NOMO-1 treated with dmso at 0.1 percent for 144 hours (cell line): ENCODE data around the gene PPP2R2B.
"Not testable (repeated sequence)": the region's sequence is repeated elsewhere in the genome, so short reads cannot be mapped to it uniquely, and the experiment has no call there.

Experiments
- DNase-seq: peaks from one replicate; lab custom pipeline; 2025; ENCODE audit not compliant: unreplicated experiment; lab: John Stamatoyannopoulos, UW

The PPP2R2B gene

DNA sequence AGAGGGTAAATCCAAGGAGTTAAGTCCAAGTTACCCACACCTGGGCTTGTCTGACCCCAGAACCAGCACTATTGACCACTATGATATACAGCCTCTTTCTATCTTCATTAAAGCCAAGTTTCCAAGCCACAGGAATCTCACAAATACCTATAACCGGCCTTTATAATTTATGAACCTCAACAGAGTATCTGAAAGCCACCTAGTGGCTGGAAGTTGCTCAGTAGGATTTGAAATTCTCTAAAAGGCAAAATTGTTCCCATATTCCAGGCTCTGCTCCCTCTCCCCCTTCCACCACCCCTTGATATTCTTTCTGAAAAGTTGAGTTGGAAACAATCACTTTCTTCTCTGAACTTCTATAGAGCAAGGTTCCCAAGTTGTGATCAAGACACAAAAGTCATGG is 256.2 kb downstream of the PPP2R2B start:
- DNase-seq, result no peak

DNA sequence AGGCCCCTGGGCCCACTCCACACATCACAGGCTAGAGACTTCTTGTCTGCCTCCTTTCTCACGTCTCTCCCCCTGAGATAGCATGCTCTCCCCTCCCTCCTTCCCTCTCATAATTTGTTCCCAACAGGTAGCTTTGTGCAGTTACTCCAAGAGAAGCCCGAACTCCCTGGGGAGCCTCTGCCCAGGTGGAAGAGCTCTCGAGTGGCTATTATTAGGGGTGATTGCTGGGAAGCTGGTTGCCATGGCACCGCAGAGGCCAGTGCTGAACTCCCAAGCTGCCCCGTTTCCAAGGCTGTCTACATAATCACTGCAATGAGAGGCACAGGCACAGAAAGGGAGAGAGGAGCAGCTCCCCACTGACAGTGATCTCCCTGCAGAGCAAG is 257.9 kb downstream of the PPP2R2B start:
- DNase-seq, result no peak

DNA sequence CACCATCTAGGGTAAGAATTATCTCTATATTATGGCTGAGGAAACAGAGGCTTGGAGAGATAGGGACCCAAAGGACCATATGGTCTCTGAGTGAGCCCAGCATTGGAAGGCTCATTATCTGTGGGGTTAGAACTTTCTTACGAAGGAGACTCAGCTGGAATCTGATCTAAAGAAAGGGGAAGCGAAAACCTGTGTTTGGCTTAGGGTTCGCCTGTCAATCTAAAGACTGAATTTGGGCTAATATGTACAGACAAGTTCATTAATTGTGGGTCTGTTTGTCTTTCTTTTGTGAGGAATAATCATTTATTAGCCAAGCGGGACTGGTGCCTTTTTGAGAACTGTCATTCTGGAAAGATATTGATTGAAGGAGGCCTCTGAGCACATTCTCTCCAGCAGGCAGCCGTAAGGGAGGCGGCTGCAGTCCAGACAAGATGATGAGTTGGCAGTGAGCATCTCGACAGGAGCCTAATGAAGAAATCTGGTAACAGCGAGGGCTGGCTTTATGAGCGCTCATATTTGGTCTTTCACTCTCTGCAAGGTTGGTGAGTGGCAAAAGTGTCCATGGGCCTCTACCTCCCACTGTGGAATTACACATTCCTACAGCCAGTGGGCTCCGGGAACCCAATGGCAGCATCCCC is 258.4 kb downstream of the PPP2R2B start:
- DNase-seq, result no peak

DNA sequence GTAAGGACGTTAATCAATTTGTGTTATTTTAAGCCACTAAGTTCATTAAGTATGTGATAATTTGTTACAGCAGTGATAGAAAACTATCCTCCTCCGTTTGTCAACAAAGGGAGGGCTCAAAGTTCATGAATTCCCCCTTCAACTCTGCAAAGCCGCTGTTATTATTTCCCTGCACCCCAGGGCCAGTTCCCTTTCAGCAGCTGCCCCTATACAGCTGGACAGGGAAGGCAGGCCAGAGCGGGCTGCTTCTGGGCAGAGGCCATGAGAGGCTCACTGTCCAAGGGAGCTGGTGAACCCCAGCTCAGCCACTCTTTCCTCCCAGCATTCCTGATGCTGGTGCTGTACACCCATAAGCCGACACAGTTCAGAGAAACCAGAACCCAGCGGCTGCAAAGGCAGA is 260.1 kb downstream of the PPP2R2B start:
- no peak for DNase-seq

DNA sequence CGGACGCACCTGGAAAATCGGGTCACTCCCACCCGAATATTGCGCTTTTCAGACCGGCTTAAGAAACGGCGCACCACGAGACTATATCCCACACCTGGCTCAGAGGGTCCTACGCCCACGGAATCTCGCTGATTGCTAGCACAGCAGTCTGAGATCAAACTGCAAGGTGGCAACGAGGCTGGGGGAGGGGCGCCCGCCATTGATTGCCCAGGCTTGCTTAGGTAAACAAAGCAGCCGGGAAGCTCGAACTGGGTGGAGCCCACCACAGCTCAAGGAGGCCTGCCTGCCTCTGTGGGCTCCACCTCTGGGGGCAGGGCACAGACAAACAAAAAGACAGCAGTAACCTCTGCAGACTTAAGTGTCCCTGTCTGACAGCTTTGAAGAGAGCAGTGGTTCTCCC is 268.8 kb downstream of the PPP2R2B start:
- not testable (repeated sequence) for DNase-seq

GRCh38 chr5:146607659-146608332 is 270.8 kb downstream of the PPP2R2B start:
- DNase-seq, result no peak

- DNase-seq, result no peak
Measured at GRCh38 chr5:146606893-146607292, 271.7 kb downstream of the PPP2R2B start.

DNA sequence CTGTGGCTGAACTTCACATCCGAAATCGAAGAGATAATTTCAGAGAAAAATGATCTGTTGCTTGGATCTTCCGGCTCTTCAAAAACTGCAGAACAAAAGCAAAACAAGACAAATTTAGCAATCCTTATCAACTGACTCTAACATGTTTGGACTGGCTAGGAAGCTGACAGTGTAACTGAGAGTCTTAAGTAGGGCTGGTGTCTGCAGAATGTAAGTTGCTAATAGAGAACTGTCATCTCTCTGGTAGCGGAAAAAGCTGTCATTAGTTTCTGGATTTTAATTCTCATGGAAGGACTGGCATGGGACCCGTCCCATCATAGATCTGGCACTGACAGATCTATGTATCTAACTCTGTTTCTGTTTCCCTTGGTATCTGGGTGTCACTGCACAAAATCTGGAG is 278.2 kb downstream of the PPP2R2B start:
- DNase-seq, result no peak

DNA sequence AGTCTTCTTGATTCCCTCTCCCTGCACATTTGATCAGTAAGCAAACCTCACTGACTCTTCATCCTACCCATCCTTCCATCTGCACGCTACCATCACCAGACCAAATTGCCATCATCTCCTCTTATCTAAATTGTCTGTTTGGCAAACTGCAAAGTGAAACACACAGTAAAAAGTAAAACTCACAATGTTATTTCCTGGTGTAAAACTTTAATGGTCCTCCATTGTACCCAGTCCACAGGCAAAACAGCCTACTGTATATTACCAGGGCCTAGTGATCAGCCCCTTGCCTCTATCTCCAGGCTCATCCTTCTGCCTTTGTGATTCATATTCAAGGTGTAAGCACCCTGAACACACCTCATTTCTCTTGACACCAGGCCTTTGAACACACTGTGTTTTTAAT is 279.3 kb downstream of the PPP2R2B start:
- no peak for DNase-seq

DNA sequence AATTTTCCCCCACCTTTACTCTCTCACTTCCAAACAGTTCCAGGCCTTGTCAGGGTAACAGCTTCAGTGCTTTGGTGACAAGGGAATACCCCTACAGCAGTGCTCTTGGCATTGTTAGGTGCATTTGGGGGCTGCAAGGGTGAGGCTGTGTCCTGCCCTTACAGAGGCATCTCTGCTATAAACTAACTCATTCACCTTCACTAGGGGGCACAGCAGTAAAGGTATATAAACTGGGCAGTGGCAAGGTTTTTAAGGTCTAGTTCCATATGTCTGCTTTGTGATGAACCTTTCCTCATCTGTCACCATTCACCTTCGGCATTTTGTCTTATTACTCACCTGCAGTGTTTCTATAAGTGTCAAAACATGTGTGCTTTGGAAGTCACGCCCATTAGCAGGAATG is 283.5 kb downstream of the PPP2R2B start:
- no peak for DNase-seq

- no peak for DNase-seq
Measured at GRCh38 chr5:146592352-146592751, 286.2 kb downstream of the PPP2R2B start.

DNA sequence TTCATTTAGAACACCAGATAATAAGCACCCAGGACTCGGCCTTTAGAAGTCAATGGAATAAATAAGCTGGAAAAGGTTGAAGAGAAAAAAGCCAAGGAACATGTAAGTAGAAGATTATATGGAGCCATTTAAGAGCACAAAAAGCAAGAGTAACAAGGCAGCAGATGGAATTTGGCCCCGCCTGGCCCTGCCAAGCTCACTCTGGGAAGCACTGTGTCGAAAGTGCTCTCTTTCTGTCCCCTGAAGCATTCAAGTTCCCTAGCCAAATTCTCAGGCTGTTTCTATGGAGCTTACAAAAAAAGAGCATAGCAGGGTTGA is 289.6 kb downstream of the PPP2R2B start:
- DNase-seq, result no peak

- no peak for DNase-seq
Measured at GRCh38 chr5:146588331-146589027, 290.1 kb downstream of the PPP2R2B start.

GRCh38 chr5:146586752-146587151 is 291.8 kb downstream of the PPP2R2B start:
- no peak for DNase-seq

GRCh38 chr5:146584750-146585149 is 293.8 kb downstream of the PPP2R2B start:
- no peak for DNase-seq

- no peak for DNase-seq
Measured at GRCh38 chr5:146582051-146582596, 296.4 kb downstream of the PPP2R2B start.

GRCh38 chr5:146580237-146580636 is 298.3 kb downstream of the PPP2R2B start:
- DNase-seq, result peak; percentile 11

DNA sequence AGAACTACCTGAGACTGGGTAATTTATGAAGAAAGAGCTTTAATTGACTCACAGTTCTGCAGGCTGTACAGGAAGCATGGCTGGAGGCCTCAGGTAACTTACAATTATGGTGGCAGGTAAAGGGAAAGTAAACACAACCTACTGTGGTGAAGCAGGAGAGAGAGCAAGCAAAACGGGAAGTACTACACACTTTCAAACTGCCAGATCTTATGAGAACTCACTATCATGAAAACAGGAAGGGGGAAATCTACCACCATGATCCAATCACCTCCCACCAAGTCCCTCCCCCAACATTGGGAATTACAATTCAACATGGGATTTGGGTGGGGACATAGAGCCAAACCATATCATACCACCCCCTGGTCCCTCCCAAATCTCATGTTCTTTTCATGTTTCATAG is 303.8 kb downstream of the PPP2R2B start:
- DNase-seq, result no peak

DNA sequence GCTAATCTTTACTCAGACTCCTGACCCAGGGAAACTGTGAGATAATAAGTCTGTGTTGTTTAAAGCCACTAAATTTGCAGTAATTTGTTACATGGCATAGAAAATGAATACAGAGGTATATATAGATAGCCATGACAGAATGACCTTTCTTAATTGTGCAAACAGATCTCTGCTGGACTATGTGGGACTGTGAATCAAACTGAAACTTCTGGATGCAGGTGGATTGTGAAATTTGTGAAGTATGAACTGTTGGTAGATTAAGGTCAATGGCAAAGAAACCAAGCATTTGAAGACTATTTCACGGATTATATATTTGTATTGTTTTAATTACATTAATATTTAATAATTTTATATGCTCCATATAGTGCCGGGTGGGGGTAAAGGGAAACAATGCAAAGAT is 310.4 kb downstream of the PPP2R2B start:
- no peak for DNase-seq

GRCh38 chr5:146565764-146566367 is 312.7 kb downstream of the PPP2R2B start:
- DNase-seq, result peak; percentile 53

DNA sequence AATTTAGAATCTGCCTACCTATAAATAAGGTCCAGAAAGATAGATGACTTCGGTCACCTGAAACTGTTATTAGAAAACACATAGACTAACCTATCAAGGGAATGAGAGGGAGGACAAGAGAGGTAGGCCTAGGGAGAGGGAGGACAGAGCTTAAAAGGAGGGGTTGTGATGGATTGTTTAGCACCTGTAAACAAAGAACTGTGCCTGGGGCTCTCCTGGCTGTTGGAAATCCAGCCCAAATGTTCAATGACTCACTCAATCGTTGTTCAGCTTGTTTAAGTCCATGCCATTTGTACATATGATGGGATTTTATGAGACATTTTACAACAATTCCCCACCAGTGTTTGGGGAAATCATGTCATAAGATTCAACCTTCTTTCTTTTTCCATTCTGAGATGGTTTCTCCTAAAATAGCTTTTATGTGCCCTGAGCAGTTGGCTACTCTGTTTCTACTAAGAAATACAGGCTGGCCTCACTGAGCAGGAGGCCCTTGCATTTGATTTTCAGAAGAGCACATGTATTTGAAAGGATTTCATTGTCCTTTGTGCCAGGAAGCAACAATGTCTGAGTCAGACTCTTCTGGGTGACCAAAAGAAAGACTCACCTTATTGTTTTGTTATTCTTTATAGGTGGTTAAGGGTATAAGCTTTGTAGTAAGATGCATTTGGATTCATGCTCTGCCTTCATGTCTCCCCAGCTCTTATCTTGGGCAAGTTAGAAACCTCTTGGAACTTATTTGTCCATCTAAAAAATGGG is 314.4 kb downstream of the PPP2R2B start:
- DNase-seq, result no peak
